H9 (cell line): ENCODE measurements around the gene EIF2S2. TPM values are rescaled to one million over a fixed set of nuclear protein-coding genes. Genes with fewer than 3 reads are reported as not detected.

Experiments
- DNase-seq: peaks from one replicate; pipeline ENCODE4 v3.0.0-alpha.2; 2017
- H2AFZ ChIP-seq: one replicate; pipeline ENCODE4 v1.6.1; 2013; ENCODE audit warnings: mild to moderate bottlenecking, low read length, control low read depth, moderate library complexity
- H2AK5ac ChIP-seq: 2 replicates; pipeline ENCODE4 v1.6.1; 2013; ENCODE audit warnings: low read length, control low read depth, mixed read lengths; ENCODE audit not compliant: insufficient read length
- H2BK120ac ChIP-seq: one replicate; pipeline ENCODE4 v1.6.1; 2013; ENCODE audit warnings: low read depth, mild to moderate bottlenecking, low read length, control low read depth, inconsistent platforms; ENCODE audit not compliant: poor library complexity, severe bottlenecking
- H2BK12ac ChIP-seq: 2 replicates; pipeline ENCODE4 v1.6.1; 2013; ENCODE audit warnings: low read length, control low read depth, mixed read lengths, low read depth; ENCODE audit not compliant: insufficient read length
- H2BK15ac ChIP-seq: 2 replicates; pipeline ENCODE4 v1.6.1; 2013; ENCODE audit warnings: low read depth, low read length, control low read depth
- H2BK20ac ChIP-seq: one replicate; pipeline ENCODE4 v1.6.1; 2013; ENCODE audit warnings: low read depth, mild to moderate bottlenecking, low read length, control low read depth, inconsistent platforms; ENCODE audit not compliant: poor library complexity, severe bottlenecking
- H2BK5ac ChIP-seq: 2 replicates; pipeline ENCODE4 v1.6.1; 2013; ENCODE audit warnings: low read length, control low read depth, mixed read lengths; ENCODE audit not compliant: insufficient read length
- H3K14ac ChIP-seq: 2 replicates; pipeline ENCODE4 v1.6.1; 2013; ENCODE audit warnings: low read length, control low read depth; ENCODE audit not compliant: insufficient read depth
- H3K18ac ChIP-seq: 2 replicates; pipeline ENCODE4 v1.6.1; 2013; ENCODE audit warnings: low read depth, mild to moderate bottlenecking, mixed read lengths, low read length, control low read depth; ENCODE audit not compliant: insufficient read length
- H3K23ac ChIP-seq: 2 replicates; pipeline ENCODE4 v1.6.1; 2013; ENCODE audit warnings: low read length, control low read depth, mixed read lengths, low read depth; ENCODE audit not compliant: insufficient read length
- H3K23me2 ChIP-seq: 2 replicates; pipeline ENCODE4 v1.6.1; 2013; ENCODE audit warnings: low read depth, mild to moderate bottlenecking, mixed read lengths, low read length, control low read depth; ENCODE audit not compliant: insufficient read length, poor library complexity, severe bottlenecking
- H3K27ac ChIP-seq: 2 replicates; pipeline ENCODE4 v1.5.1; 2013; ENCODE audit warnings: low read length, control low read depth, mixed read lengths, low read depth; ENCODE audit not compliant: insufficient read length
- H3K27me3 ChIP-seq: 2 replicates; pipeline ENCODE4 v1.6.1; 2013; ENCODE audit warnings: low read length, control low read depth, inconsistent platforms; ENCODE audit not compliant: insufficient read depth
- H3K4ac ChIP-seq: 2 replicates; pipeline ENCODE4 v1.6.1; 2013; ENCODE audit warnings: low read depth, mild to moderate bottlenecking, control low read depth, inconsistent platforms, low read length, moderate library complexity
- H3K4me1 ChIP-seq: 2 replicates; pipeline ENCODE4 v1.6.1; 2013; ENCODE audit warnings: low read length, control low read depth, inconsistent platforms; ENCODE audit not compliant: insufficient read depth
- H3K4me2 ChIP-seq: 2 replicates; pipeline ENCODE4 v1.6.1; 2013; ENCODE audit warnings: low read length, control low read depth, mixed read lengths; ENCODE audit not compliant: insufficient read length, insufficient read depth
- H3K56ac ChIP-seq: 2 replicates; pipeline ENCODE4 v1.6.1; 2013; ENCODE audit warnings: low read depth, mild to moderate bottlenecking, mixed read lengths, low read length, control low read depth; ENCODE audit not compliant: insufficient read length
- H3K79me1 ChIP-seq: 2 replicates; pipeline ENCODE4 v1.6.1; 2013; ENCODE audit warnings: low read depth, mild to moderate bottlenecking, moderate library complexity, low read length, control low read depth, inconsistent platforms; ENCODE audit not compliant: insufficient read depth, poor library complexity, severe bottlenecking
- H3K79me2 ChIP-seq: 2 replicates; pipeline ENCODE4 v1.6.1; 2013; ENCODE audit warnings: low read length, control low read depth, inconsistent platforms; ENCODE audit not compliant: insufficient read depth
- H3K9ac ChIP-seq: 2 replicates; pipeline ENCODE4 v1.6.1; 2013; ENCODE audit warnings: low read length, control low read depth, mixed read lengths; ENCODE audit not compliant: insufficient read length; ENCODE audit errors: extremely low read depth
- H3K9me3 ChIP-seq: one replicate; pipeline ENCODE4 v1.6.1; 2013; ENCODE audit warnings: low read depth, low read length, inconsistent platforms; ENCODE audit not compliant: control insufficient read depth
- H3T11ph ChIP-seq: one replicate; pipeline ENCODE4 v1.6.1; 2013; ENCODE audit warnings: mild to moderate bottlenecking, low read length, control low read depth, inconsistent platforms
- H4K20me1 ChIP-seq: one replicate; pipeline ENCODE4 v1.6.1; 2013; ENCODE audit not compliant: control insufficient read depth, insufficient read length, insufficient read depth
- H4K5ac ChIP-seq: 2 replicates; pipeline ENCODE4 v1.6.1; 2013; ENCODE audit warnings: low read depth, mild to moderate bottlenecking, mixed read lengths, low read length, control low read depth; ENCODE audit not compliant: insufficient read length
- H4K8ac ChIP-seq: replicated peaks from 2 replicates; pipeline ENCODE4 v1.6.1; 2013; ENCODE audit warnings: low read length, control low read depth, mixed read lengths, low read depth; ENCODE audit not compliant: insufficient read length
- H4K91ac ChIP-seq: 2 replicates; pipeline ENCODE4 v1.6.1; 2013; ENCODE audit warnings: low read depth, mild to moderate bottlenecking, moderate library complexity, mixed read lengths, low read length, control low read depth; ENCODE audit not compliant: insufficient read length
- H3K27ac Mint-ChIP-seq, 3 experiments: 2 replicates in 2 of 3; 3 replicates in 1 of 3; pipeline ENCODE4 v1.8.0; 2020 to 2021; ENCODE audit warnings: mixed read lengths in 3 of 3, mild to moderate bottlenecking in 1 of 3, moderate library complexity in 1 of 3
- H3K27me3 Mint-ChIP-seq: 2 replicates; pipeline ENCODE4 v1.8.0; 2021; ENCODE audit warnings: low read depth, mild to moderate bottlenecking, moderate library complexity, mixed read lengths
- H3K36me3 Mint-ChIP-seq, 3 experiments: 2 replicates in 2 of 3; 3 replicates in 1 of 3; pipeline ENCODE4 v1.8.0; 2020 to 2021; ENCODE audit warnings: low read depth in 3 of 3, mixed read lengths in 3 of 3; ENCODE audit not compliant: insufficient read depth in 1 of 3
- H3K4me1 Mint-ChIP-seq, 2 experiments: 2 replicates each; pipeline ENCODE4 v1.8.0; 2020; ENCODE audit warnings: mixed read lengths in 2 of 2
- H3K4me3 Mint-ChIP-seq, 2 experiments: 2 replicates in 1 of 2; 3 replicates in 1 of 2; pipeline ENCODE4 v1.8.0; 2020 to 2021; ENCODE audit warnings: mild to moderate bottlenecking in 2 of 2, mixed read lengths in 2 of 2, moderate library complexity in 1 of 2
- H3K9me3 Mint-ChIP-seq, 2 experiments: 2 replicates in 1 of 2; 3 replicates in 1 of 2; pipeline ENCODE4 v1.8.0; 2020; ENCODE audit warnings: mild to moderate bottlenecking in 2 of 2, mixed read lengths in 2 of 2, moderate library complexity in 1 of 2
- CTCF ChIP-seq: fragments of 200-600 bp; sonication (generic); conservative IDR thresholded peaks from 3 replicates; pipeline ENCODE4 v1.8.0; 2021; ENCODE audit warnings: antibody characterized with exemption, mild to moderate bottlenecking
- WGBS: extraction: QIAGEN DNeasy Blood & Tissue Kit; methylation state at CpG from one replicate; pipeline ENCODE4 v1.1.7; 2013; ENCODE audit warnings: missing lambda C conversion rate, low lambda C conversion rate, mixed read lengths; ENCODE audit not compliant: insufficient read length; ENCODE audit errors: extremely low coverage; 5-methylcytosine and 5-hydroxymethylcytosine counted together
- total RNA-seq: library from RNA; stranded (reverse); gene quantifications from 2 replicates; pipeline ENCODE4 v1.2.1, GENCODE V29; 2021

The EIF2S2 gene
- total RNA-seq, 1 experiment from 2014 or later = 188 TPM

GRCh38 chr20:34072076-34072475 is 40.0 kb downstream of the EIF2S2 start:
- Mint-ChIP-seq H3K27me3 (no peaks in the 10 kb centered on the region), H3K9me3 (no peaks in the 10 kb centered on the region), H3K27ac (peak overlapping the region in 1 of 3 experiments; percentile 29; a peak in 1 of 7 replicates), H3K4me1 (peaks cover 28 to 42% of the 10 kb centered on the region in 2 experiments), H3K4me3 (no peak overlapping the region), H3K36me3 (peaks cover 10 to 36% (median 32%) of the 10 kb centered on the region in 3 experiments; a peak in 6 of 7 replicates)
- H3K79me1 ChIP-seq = no peaks in the 10 kb centered on the region
- no peak overlapping the region for H2BK120ac ChIP-seq
- no CpG with 5 or more reads among the region's 8 CpGs for WGBS
- H2BK15ac ChIP-seq = no peak overlapping the region
- no peak overlapping the region for H4K91ac ChIP-seq
- no peak overlapping the region for H4K5ac ChIP-seq
- H3K9ac ChIP-seq = no peak overlapping the region
- no peaks in the 10 kb centered on the region for H3K9me3 ChIP-seq
- H3K4me2 ChIP-seq = no peak overlapping the region
- no peak overlapping the region for H2AFZ ChIP-seq
- no peak overlapping the region for H3K27ac ChIP-seq
- no peaks in the 10 kb centered on the region for H3K23me2 ChIP-seq
- no peak overlapping the region for H2AK5ac ChIP-seq
- H3K79me2 ChIP-seq = no peaks in the 10 kb centered on the region; the same call in 1 of the 2 replicates
- no peak overlapping the region for H3K23ac ChIP-seq
- no peak overlapping the region for H3K18ac ChIP-seq
- no peak for TF ChIP-seq CTCF
- H4K8ac ChIP-seq = no peak overlapping the region
- no peak overlapping the region for H3K56ac ChIP-seq
- H3T11ph ChIP-seq = no peak overlapping the region
- no peak overlapping the region for H3K4ac ChIP-seq
- no peaks in the 10 kb centered on the region for H3K4me1 ChIP-seq
- no peak overlapping the region for H2BK12ac ChIP-seq
- DNase-seq = no peak
- no peaks in the 10 kb centered on the region for H4K20me1 ChIP-seq
- H2BK20ac ChIP-seq = no peak overlapping the region
- no peak overlapping the region for H3K14ac ChIP-seq
- no peaks in the 10 kb centered on the region for H3K27me3 ChIP-seq
- H2BK5ac ChIP-seq = no peak overlapping the region
